Mesenchymal stem cell (in vitro differentiated cells and primary cell): Measurements from ENCODE around the gene CEP89.
"Not testable (repeated sequence)": the region's sequence is repeated elsewhere in the genome, so short reads cannot be mapped to it uniquely, and the experiment has no call there.

Experiments
- DNase-seq: peaks from one replicate; pipeline ENCODE4 v3.0.0-alpha.2; 2013
- H2AFZ ChIP-seq: one replicate; pipeline ENCODE4 v1.6.1; 2013; ENCODE audit warnings: low read depth, mild to moderate bottlenecking, control low read depth, inconsistent platforms, low read length, moderate library complexity
- H2AK5ac ChIP-seq: 2 replicates; pipeline ENCODE4 v1.6.1; 2013; ENCODE audit warnings: low read length, moderate library complexity, mild to moderate bottlenecking, inconsistent platforms; ENCODE audit not compliant: severe bottlenecking
- H2BK120ac ChIP-seq: one replicate; pipeline ENCODE4 v1.6.1; 2013; ENCODE audit warnings: low read depth, mild to moderate bottlenecking, inconsistent platforms, low read length, moderate library complexity
- H2BK12ac ChIP-seq, 2 experiments: one replicate each; pipeline ENCODE4 v1.6.1; 2013; ENCODE audit warnings: inconsistent platforms in 2 of 2, low read length in 2 of 2, mild to moderate bottlenecking in 2 of 2, moderate library complexity in 2 of 2, control low read depth in 1 of 2
- H2BK15ac ChIP-seq: one replicate; pipeline ENCODE4 v1.6.1; 2013; ENCODE audit warnings: mild to moderate bottlenecking, low read depth, inconsistent platforms; ENCODE audit not compliant: poor library complexity, severe bottlenecking
- H2BK5ac ChIP-seq: 2 replicates; pipeline ENCODE4 v1.6.1; 2013; ENCODE audit warnings: low read depth, mild to moderate bottlenecking, low read length, control low read depth, inconsistent platforms; ENCODE audit not compliant: poor library complexity, severe bottlenecking
- H3K14ac ChIP-seq, 2 experiments: one replicate each; pipeline ENCODE4 v1.6.1; 2013; ENCODE audit warnings: inconsistent platforms in 2 of 2, low read length in 2 of 2, control low read depth in 1 of 2, mild to moderate bottlenecking in 1 of 2, moderate library complexity in 1 of 2
- H3K18ac ChIP-seq, 2 experiments: one replicate each; pipeline ENCODE4 v1.6.1; 2013; ENCODE audit warnings: inconsistent platforms in 2 of 2, low read length in 2 of 2, control low read depth in 1 of 2, low read depth in 1 of 2, mild to moderate bottlenecking in 1 of 2
- H3K23ac ChIP-seq, 2 experiments: one replicate each; pipeline ENCODE4 v1.6.1; 2013; ENCODE audit warnings: inconsistent platforms in 2 of 2, low read length in 2 of 2, mild to moderate bottlenecking in 2 of 2, moderate library complexity in 2 of 2, control low read depth in 1 of 2
- H3K27ac ChIP-seq: 2 replicates; pipeline ENCODE4 v1.5.1; 2013; ENCODE audit warnings: mild to moderate bottlenecking, moderate library complexity, low read length, control low read depth, inconsistent platforms; ENCODE audit not compliant: poor library complexity, severe bottlenecking
- H3K27me3 ChIP-seq, 2 experiments: 2 replicates each; pipeline versions ENCODE4 v1.6.1 to v1.7.0; 2013; ENCODE audit warnings: low read length in 2 of 2, mild to moderate bottlenecking in 2 of 2, moderate library complexity in 2 of 2, control low read depth in 1 of 2, inconsistent platforms in 1 of 2; ENCODE audit not compliant: control insufficient read depth in 1 of 2, insufficient read depth in 1 of 2
- H3K36me3 ChIP-seq, 2 experiments: 2 replicates each; pipeline versions ENCODE4 v1.6.1 to v1.7.0; 2013; ENCODE audit warnings: low read length in 2 of 2, control low read depth in 1 of 2, inconsistent platforms in 1 of 2, low read depth in 1 of 2, mild to moderate bottlenecking in 1 of 2; ENCODE audit not compliant: insufficient read depth in 2 of 2, control insufficient read depth in 1 of 2
- H3K4ac ChIP-seq, 2 experiments: one replicate each; pipeline ENCODE4 v1.6.1; 2013; ENCODE audit warnings: inconsistent platforms in 2 of 2, low read length in 2 of 2, mild to moderate bottlenecking in 2 of 2, moderate library complexity in 2 of 2, control low read depth in 1 of 2, low read depth in 1 of 2
- H3K4me1 ChIP-seq: 2 replicates; pipeline ENCODE4 v1.6.1; 2013; ENCODE audit warnings: low read depth, low read length, control low read depth; ENCODE audit not compliant: control insufficient read depth, insufficient read depth
- H3K4me2 ChIP-seq: 2 replicates; pipeline ENCODE4 v1.6.1; 2013; ENCODE audit warnings: low read length, mild to moderate bottlenecking, inconsistent platforms; ENCODE audit not compliant: poor library complexity, severe bottlenecking
- H3K4me3 ChIP-seq, 2 experiments: 2 replicates each; pipeline versions ENCODE4 v1.5.1 to v1.7.0; 2013; ENCODE audit warnings: low read length in 2 of 2, mild to moderate bottlenecking in 2 of 2, control low read depth in 1 of 2, low read depth in 1 of 2; ENCODE audit not compliant: insufficient read depth in 1 of 2
- H3K79me1 ChIP-seq: replicated peaks from 2 replicates; pipeline ENCODE4 v1.6.1; 2013; ENCODE audit warnings: mild to moderate bottlenecking, control low read depth, low read length, inconsistent platforms; ENCODE audit not compliant: poor library complexity, severe bottlenecking
- H3K9ac ChIP-seq: 2 replicates; pipeline ENCODE4 v1.7.0; 2013; ENCODE audit warnings: mild to moderate bottlenecking, low read length, moderate library complexity
- H3K9me3 ChIP-seq: 2 replicates; pipeline ENCODE4 v1.7.0; 2013; ENCODE audit warnings: mild to moderate bottlenecking, low read length; ENCODE audit not compliant: control insufficient read depth
- H4K8ac ChIP-seq: one replicate; pipeline ENCODE4 v1.6.1; 2013; ENCODE audit warnings: inconsistent platforms, mild to moderate bottlenecking, low read length, moderate library complexity
- H4K91ac ChIP-seq: one replicate; pipeline ENCODE4 v1.6.1; 2013; ENCODE audit warnings: mild to moderate bottlenecking, low read length, inconsistent platforms
- WGBS: methylation state at CpG from one replicate; pipeline ENCODE4 v1.1.7; 2013; ENCODE audit warnings: mixed read lengths; 5-methylcytosine and 5-hydroxymethylcytosine counted together

Gene CEP89

DNA sequence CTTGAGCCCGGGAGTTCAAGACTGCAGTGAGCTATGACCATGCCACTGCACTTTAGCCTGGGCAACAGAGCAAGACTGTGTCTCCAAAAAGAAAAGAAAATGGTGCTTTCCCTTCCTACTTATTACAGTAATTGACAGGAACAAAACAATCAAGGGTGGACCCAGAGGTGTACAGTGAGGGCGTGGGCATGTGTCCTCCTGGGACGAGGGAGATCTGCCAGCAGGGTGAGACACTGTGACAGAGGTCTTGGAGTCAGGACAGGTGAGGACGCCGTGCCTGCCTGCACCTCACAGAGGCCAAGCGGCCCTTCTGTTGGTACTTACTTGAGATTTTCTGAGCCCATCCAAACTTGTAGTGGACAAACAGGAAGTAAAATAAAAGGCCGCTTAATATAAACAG is 138.9 kb downstream of the CEP89 start:
- H4K91ac ChIP-seq, H2AFZ ChIP-seq, H3K4me3 ChIP-seq, H3K79me1 ChIP-seq, H3K4ac ChIP-seq, DNase-seq, H3K23ac ChIP-seq, H3K4me2 ChIP-seq, H2BK15ac ChIP-seq, H3K27ac ChIP-seq, H2BK120ac ChIP-seq, H3K9me3 ChIP-seq, H3K36me3 ChIP-seq, H2BK5ac ChIP-seq, H3K9ac ChIP-seq, H3K18ac ChIP-seq, H3K4me1 ChIP-seq, H3K27me3 ChIP-seq, H4K8ac ChIP-seq, H2BK12ac ChIP-seq: not testable (repeated sequence)
- peak overlapping the region in 1 of 2 experiments; percentile 64 for H3K14ac ChIP-seq
- peak overlapping the region; percentile 33 for H2AK5ac ChIP-seq
- 91% methylated on average over 7 of the region's 7 CpGs for WGBS

DNA sequence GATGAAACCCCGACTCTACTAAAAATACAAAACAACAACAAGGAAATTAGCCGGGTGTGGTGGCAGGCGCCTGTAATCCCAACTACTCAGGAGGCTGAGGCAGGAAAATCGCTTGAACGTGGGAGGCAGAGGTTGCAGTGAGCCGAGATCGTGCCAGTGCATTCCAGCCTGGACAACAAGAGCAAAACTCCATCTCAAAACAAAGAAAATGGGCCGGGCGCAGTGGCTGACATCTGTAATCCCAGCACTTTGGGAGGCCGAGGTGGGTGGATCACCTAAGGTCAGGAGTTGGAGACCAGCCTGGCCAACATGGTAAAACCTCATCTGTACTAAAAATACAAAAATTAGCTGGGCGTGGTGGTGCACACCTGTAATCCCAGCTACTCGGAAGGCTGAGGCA is 139.7 kb downstream of the CEP89 start:
- H3K9me3 ChIP-seq, H3K36me3 ChIP-seq, H3K4me3 ChIP-seq, H3K23ac ChIP-seq, H4K91ac ChIP-seq, H3K14ac ChIP-seq, H2BK120ac ChIP-seq, H2BK12ac ChIP-seq, DNase-seq, H4K8ac ChIP-seq, H3K9ac ChIP-seq, H2BK15ac ChIP-seq, H3K27me3 ChIP-seq, H3K4me1 ChIP-seq, H2BK5ac ChIP-seq, H2AK5ac ChIP-seq, H3K18ac ChIP-seq, H3K4ac ChIP-seq, H2AFZ ChIP-seq, H3K4me2 ChIP-seq, H3K79me1 ChIP-seq, H3K27ac ChIP-seq: not testable (repeated sequence)
- 94% methylated on average over 12 of the region's 12 CpGs for WGBS

DNA sequence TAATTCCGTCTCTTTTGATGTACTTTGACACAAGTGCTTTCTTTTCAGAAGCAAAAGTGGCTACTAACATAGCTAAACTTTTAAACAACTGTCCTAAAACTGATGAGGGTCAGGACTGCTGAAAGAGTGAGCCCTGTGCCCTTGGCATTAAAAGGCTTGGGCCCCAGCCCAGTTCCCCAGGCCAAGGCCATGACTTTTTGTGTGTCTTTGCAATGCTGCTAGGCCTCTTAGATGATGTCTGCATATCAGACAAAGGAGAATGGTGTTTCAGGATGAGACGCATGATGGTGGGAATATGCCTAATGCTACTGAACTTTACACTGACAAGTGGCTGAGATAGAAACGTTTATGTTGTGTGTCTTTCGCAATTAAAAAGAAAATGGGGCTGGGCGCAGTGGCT is 140.1 kb downstream of the CEP89 start:
- no peak overlapping the region for H3K23ac ChIP-seq
- H4K8ac ChIP-seq: no peak overlapping the region
- H2BK5ac ChIP-seq: no peak overlapping the region
- peak overlapping the region; percentile 29 for H2AK5ac ChIP-seq
- peaks cover 7% of the 10 kb centered on the region for H3K4me1 ChIP-seq
- H3K9me3 ChIP-seq: no peaks in the 10 kb centered on the region
- H4K91ac ChIP-seq: no peak overlapping the region
- no peak overlapping the region for H2AFZ ChIP-seq
- no peak overlapping the region for H3K18ac ChIP-seq
- H3K4me2 ChIP-seq: no peak overlapping the region
- H3K9ac ChIP-seq: no peak overlapping the region
- H3K4ac ChIP-seq: no peak overlapping the region
- no peak overlapping the region for H3K14ac ChIP-seq
- no peak for DNase-seq
- H3K79me1 ChIP-seq: no peaks in the 10 kb centered on the region
- peak overlapping the region; percentile 0 for H3K27ac ChIP-seq
- H3K4me3 ChIP-seq: no peak overlapping the region
- H3K27me3 ChIP-seq: no peaks in the 10 kb centered on the region
- no peak overlapping the region for H2BK15ac ChIP-seq
- 90% methylated on average over 5 of the region's 5 CpGs for WGBS
- no peaks in the 10 kb centered on the region for H3K36me3 ChIP-seq
- no peak overlapping the region for H2BK12ac ChIP-seq
- H2BK120ac ChIP-seq: no peak overlapping the region

DNA sequence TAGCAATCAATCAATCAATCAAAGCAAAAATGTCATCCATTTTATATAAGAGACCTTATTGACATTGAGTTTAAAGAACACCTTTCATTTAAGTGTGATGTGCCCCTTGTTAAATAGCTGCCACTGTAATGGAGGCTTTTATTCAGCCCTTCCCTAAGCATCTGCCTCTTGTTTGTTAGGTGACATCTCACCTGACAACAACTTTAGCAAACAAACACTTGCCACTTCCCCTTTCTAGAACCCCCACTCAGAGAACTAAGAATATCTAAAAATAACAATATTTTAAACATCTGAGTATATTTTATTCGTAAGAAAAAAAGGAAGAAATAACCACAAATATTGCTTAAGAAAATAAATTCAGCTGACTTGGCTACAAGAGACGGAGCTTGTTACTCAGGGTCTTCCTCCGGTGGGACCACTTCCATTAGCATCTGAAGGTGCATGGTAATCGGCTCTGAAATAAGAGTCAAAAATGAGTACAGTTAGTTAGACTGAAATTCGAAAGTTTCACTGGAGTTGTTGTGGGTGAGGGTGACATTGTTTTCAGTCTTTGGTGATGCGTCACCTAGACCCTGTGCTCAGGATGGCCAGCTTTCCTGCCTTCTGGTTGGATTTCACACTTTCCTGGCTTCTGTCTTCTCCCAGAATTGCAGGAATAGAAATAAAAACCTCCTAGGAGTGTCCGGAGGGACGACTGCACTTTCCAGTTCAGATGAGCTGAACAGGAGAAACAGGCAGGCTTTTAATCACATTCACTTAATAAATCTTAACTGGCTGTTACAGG is 141.3 kb downstream of the CEP89 start:
- no peak overlapping the region for H3K23ac ChIP-seq
- H3K4me3 ChIP-seq: no peak overlapping the region
- no peak overlapping the region for H2AK5ac ChIP-seq
- peak overlapping the region; percentile 65 for H3K4me2 ChIP-seq
- peaks cover 7% of the 10 kb centered on the region for H3K4me1 ChIP-seq
- H3K9me3 ChIP-seq: no peaks in the 10 kb centered on the region
- H3K79me1 ChIP-seq: no peaks in the 10 kb centered on the region
- no peak overlapping the region for H3K9ac ChIP-seq
- no peak overlapping the region for H3K4ac ChIP-seq
- peak overlapping the region; percentile 91 for H3K27ac ChIP-seq
- DNase-seq: peak; percentile 66
- WGBS: 59% methylated on average over 8 of the region's 8 CpGs
- H3K36me3 ChIP-seq: no peaks in the 10 kb centered on the region
- no peak overlapping the region for H3K14ac ChIP-seq
- no peak overlapping the region for H2AFZ ChIP-seq
- H3K27me3 ChIP-seq: no peaks in the 10 kb centered on the region
- H2BK12ac ChIP-seq: no peak overlapping the region
- H3K18ac ChIP-seq: no peak overlapping the region
- H2BK15ac ChIP-seq: no peak overlapping the region
- no peak overlapping the region for H4K8ac ChIP-seq
- no peak overlapping the region for H2BK5ac ChIP-seq
- no peak overlapping the region for H4K91ac ChIP-seq
- H2BK120ac ChIP-seq: no peak overlapping the region
